Measurements from ENCODE around the gene C2CD2.
A peak's percentile ranks its signal among the peaks of the same experiment; 100 is the strongest.

DNA sequence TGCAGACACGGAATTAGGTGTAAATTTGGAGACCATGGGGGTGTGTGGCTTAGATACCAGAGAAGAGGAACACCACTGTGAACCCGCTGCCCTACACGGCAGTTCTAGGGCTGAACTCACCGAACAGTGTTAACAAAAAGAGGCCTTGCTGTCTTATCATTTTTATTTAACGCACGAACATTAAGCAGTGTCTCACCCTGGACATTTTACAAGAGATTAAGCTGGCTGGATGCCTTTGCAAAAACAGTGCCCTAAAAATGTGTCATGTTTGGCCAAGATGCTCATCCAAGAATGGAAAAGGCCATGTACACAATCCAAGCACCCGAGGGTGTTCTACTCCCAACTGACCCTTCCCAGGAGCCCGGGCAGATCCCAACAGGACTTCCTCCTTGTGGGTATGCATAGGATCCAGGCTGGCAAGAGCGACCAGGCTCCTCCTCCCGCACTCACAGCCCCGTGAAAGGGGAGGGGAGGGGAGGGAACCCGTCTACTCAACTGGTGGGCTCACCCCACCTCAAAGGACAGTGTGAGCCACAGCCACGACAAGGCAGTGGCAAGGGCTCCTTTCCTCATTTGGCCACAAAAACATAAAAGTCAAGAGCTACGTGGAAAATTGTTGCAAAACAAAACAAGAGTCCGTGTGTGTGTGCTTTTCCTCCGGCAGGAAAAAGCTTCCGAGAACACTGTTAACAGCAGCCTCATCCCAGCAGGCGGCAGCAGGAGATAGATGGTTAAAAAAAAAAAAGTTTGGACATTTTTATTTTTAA, 20.3 kb downstream of the C2CD2 start:
- peak; percentile 34 to 52 (median 42) for TF ChIP-seq CTCF (optimal IDR thresholded peaks at IDR 0.05 in 1 of 3, IDR thresholded peaks at IDR 0.05 in 1 of 3, conservative IDR thresholded peaks at IDR 0.05 in 1 of 3; ENCODE audit: extremely low read depth in 1 of 3, insufficient read depth in 2 of 3, low read length in 3 of 3)
- no peak for TF ChIP-seq EZH2 (IDR thresholded peaks at IDR 0.05; ENCODE audit: low read length)
